T-cell (primary cell): ENCODE results near the gene PECR. TPM values are rescaled to one million over a fixed set of nuclear protein-coding genes. Genes with fewer than 3 reads are reported as not detected.
"Not testable (repeated sequence)": the region's sequence is repeated elsewhere in the genome, so short reads cannot be mapped to it uniquely, and the experiment has no call there.

Source experiments
- ATAC-seq, 4 experiments: fragments of 200-7000 bp in 3 of 4; fragments of 150-1000 bp in 1 of 4; cut with Tn5 transposase; replicated peaks in 1 of 4; 1 replicate in 3 of 4; 2 replicates in 1 of 4; pipeline ENCODE4 v1.10.0; 2021; ENCODE audit warnings: moderate library complexity in 3 of 4, mild to moderate bottlenecking in 2 of 4, moderate number of reproducible peaks in 1 of 4
- CTCF ChIA-PET, 2 donors: fragments of 300-600 bp; sonication (Branson Sonifier 250); formaldehyde crosslinking; loops; one replicate each; lab custom pipeline; 2022; ENCODE audit warnings: antibody characterized with exemption in 2 of 2; lab: Charles Lee
- POLR2A ChIA-PET, 2 donors: fragments of 300-600 bp; sonication (Branson Sonifier 250); formaldehyde crosslinking; loops; one replicate each; lab custom pipeline; 2022; ENCODE audit warnings: antibody characterized with exemption in 2 of 2; lab: Charles Lee
- DNase-seq, 35 experiments: peaks; one replicate each; pipeline versions ENCODE4 v3.0.0 to v3.0.0-alpha.2; 2013 to 2023
- H3K27ac ChIP-seq: one replicate; pipeline ENCODE4 v1.5.1; 2013; ENCODE audit warnings: low read length
- H3K27me3 ChIP-seq, 2 experiments: replicated peaks in 1 of 2; 1 replicate in 1 of 2; 2 replicates in 1 of 2; pipeline versions ENCODE4 v1.6.1 to v1.7.0; 2013; ENCODE audit warnings: low read length in 1 of 2, mixed read lengths in 1 of 2; ENCODE audit not compliant: control insufficient read depth in 2 of 2, insufficient read depth in 2 of 2; ENCODE audit errors: extremely low read depth in 1 of 2
- H3K36me3 ChIP-seq, 2 donors: 1 replicate in 1 of 2; 2 replicates in 1 of 2; pipeline versions ENCODE4 v1.6.1 to v1.7.0; 2013; ENCODE audit warnings: low read length in 1 of 2; ENCODE audit not compliant: control insufficient read depth in 2 of 2, insufficient read depth in 1 of 2; ENCODE audit errors: extremely low read depth in 1 of 2
- H3K4me1 ChIP-seq, 2 experiments: 1 replicate in 1 of 2; 2 replicates in 1 of 2; pipeline versions ENCODE4 v1.6.1 to v1.7.0; 2013; ENCODE audit warnings: low read length in 2 of 2, mixed read lengths in 1 of 2; ENCODE audit not compliant: insufficient read depth in 2 of 2, control insufficient read depth in 1 of 2; ENCODE audit errors: extremely low read depth in 1 of 2
- H3K4me3 ChIP-seq, 2 donors: 1 replicate in 1 of 2; 2 replicates in 1 of 2; pipeline versions ENCODE4 v1.5.1 to v1.7.0; 2013; ENCODE audit warnings: mild to moderate bottlenecking in 2 of 2, low read length in 1 of 2, moderate library complexity in 1 of 2; ENCODE audit not compliant: control insufficient read depth in 1 of 2; ENCODE audit errors: extremely low read depth in 1 of 2
- H3K9me3 ChIP-seq: 2 replicates; pipeline ENCODE4 v1.7.0; 2013
- H3K27ac Mint-ChIP-seq, 2 donors: one replicate each; pipeline ENCODE4 v1.8.0; 2020 to 2021; ENCODE audit warnings: mild to moderate bottlenecking in 2 of 2, mixed read lengths in 2 of 2
- H3K27me3 Mint-ChIP-seq, 2 donors: one replicate each; pipeline ENCODE4 v1.8.0; 2021 to 2022; ENCODE audit warnings: mixed read lengths in 2 of 2
- H3K36me3 Mint-ChIP-seq: one replicate; pipeline ENCODE4 v1.8.0; 2021; ENCODE audit warnings: mixed read lengths
- H3K4me1 Mint-ChIP-seq, 3 donors: one replicate each; pipeline ENCODE4 v1.8.0; 2020 to 2022; ENCODE audit warnings: mixed read lengths in 3 of 3, mild to moderate bottlenecking in 1 of 3
- H3K4me3 Mint-ChIP-seq, 3 donors: one replicate each; pipeline ENCODE4 v1.8.0; 2020 to 2022; ENCODE audit warnings: mild to moderate bottlenecking in 3 of 3, mixed read lengths in 3 of 3, moderate library complexity in 3 of 3
- H3K9me3 Mint-ChIP-seq, 3 donors: one replicate each; pipeline ENCODE4 v1.8.0; 2020 to 2022; ENCODE audit warnings: mixed read lengths in 3 of 3
- WGBS: methylation state at CpG from one replicate; pipeline ENCODE4 v1.1.5; 2013; ENCODE audit warnings: missing lambda C conversion rate; ENCODE audit not compliant: insufficient coverage; 5-methylcytosine and 5-hydroxymethylcytosine counted together
- total RNA-seq, 35 experiments: library from RNA in 6 of 35; stranded (reverse) in 6 of 35; fragments of 120-200 nt in 1 of 35; gene quantifications; one replicate each; pipeline versions ENCODE4 v1.2.1 to v1.2.4 and lab custom pipeline; 2013 to 2026

PECR gene
- total RNA-seq, 5 donors from 2014 or later (not counting 1 experiment from before 2014, with no cell fraction given), result 17.4 to 26.2 (median 20.6) TPM

- no peak overlapping the region for H3K27ac Mint-ChIP-seq
- WGBS, result 80% methylated on average over 1 of the region's 2 CpGs
- Histone ChIP-seq H3K4me1 (peaks cover 18% of the 10 kb centered on the region in 2 experiments), H3K27ac (no peak overlapping the region), H3K9me3 (no peaks in the 10 kb centered on the region), H3K36me3 (peaks cover 0 to 7% of the 10 kb centered on the region in 2 donors), H3K27me3 (no peaks in the 10 kb centered on the region), H3K4me3 (no peak overlapping the region)
- peaks cover 18 to 24% (median 23%) of the 10 kb centered on the region in 3 donors for H3K4me1 Mint-ChIP-seq
- H3K36me3 Mint-ChIP-seq, result peaks cover 34% of the 10 kb centered on the region
- no peaks in the 10 kb centered on the region for H3K27me3 Mint-ChIP-seq
- ChIA-PET POLR2A (no interaction called here), CTCF (no interaction called here)
- H3K4me3 Mint-ChIP-seq, result no peak overlapping the region
- peaks cover 0 to 3% (median 2%) of the 10 kb centered on the region in 3 donors for H3K9me3 Mint-ChIP-seq
- DNase-seq (no peak), ATAC-seq (no peak)
Measured at GRCh38 chr2:215998636-215999035, 83.0 kb downstream of the PECR start.

- H3K4me3 Mint-ChIP-seq, result no peak overlapping the region
- Histone ChIP-seq H3K27ac (no peak overlapping the region), H3K27me3 (no peaks in the 10 kb centered on the region), H3K4me3 (no peak overlapping the region), H3K9me3 (no peaks in the 10 kb centered on the region), H3K4me1 (peaks cover 10 to 14% of the 10 kb centered on the region in 2 experiments), H3K36me3 (peaks cover 0 to 7% of the 10 kb centered on the region in 2 donors)
- no CpG with 5 or more reads among the region's 1 CpG for WGBS
- DNase-seq, result no peak
- POLR2A ChIA-PET, result interaction anchor here in 1 of 2 donors (1.0 kb wide), 1 partner anchor 18 kb away, joined by 3 read pairs; no protein-coding TSS in a partner anchor
- ATAC-seq, result no peak
- H3K27me3 Mint-ChIP-seq, result no peaks in the 10 kb centered on the region
- peaks cover 0 to 8% (median 3%) of the 10 kb centered on the region in 3 donors for H3K9me3 Mint-ChIP-seq
- H3K4me1 Mint-ChIP-seq, result peaks cover 10 to 11% (median 10%) of the 10 kb centered on the region in 3 donors
- CTCF ChIA-PET, result no interaction called here
- peak overlapping the region in 1 of 2 donors; percentile 82 for H3K27ac Mint-ChIP-seq
- H3K36me3 Mint-ChIP-seq, result peaks cover 48% of the 10 kb centered on the region
Measured at GRCh38 chr2:215997219-215997618, 84.4 kb downstream of the PECR start.

GRCh38 chr2:215994911-215995310, 86.7 kb downstream of the PECR start:
- Histone ChIP-seq H3K9me3 (no peaks in the 10 kb centered on the region), H3K27ac (no peak overlapping the region), H3K4me1 (peaks cover 4 to 11% of the 10 kb centered on the region in 2 experiments), H3K4me3 (no peak overlapping the region), H3K27me3 (no peaks in the 10 kb centered on the region), H3K36me3 (peaks cover 0 to 7% of the 10 kb centered on the region in 2 donors)
- POLR2A ChIA-PET, result no interaction called here
- DNase-seq (no peak), ATAC-seq (no peak)
- H3K4me3 Mint-ChIP-seq, result no peak overlapping the region
- peaks cover 9 to 10% (median 10%) of the 10 kb centered on the region in 3 donors for H3K4me1 Mint-ChIP-seq
- CTCF ChIA-PET, result interaction anchor here in 1 of 2 donors (0.5 kb wide), 1 partner anchor 11 kb away, joined by 3 read pairs; no protein-coding TSS in a partner anchor
- no peaks in the 10 kb centered on the region for H3K27me3 Mint-ChIP-seq
- H3K9me3 Mint-ChIP-seq, result peaks cover 12 to 27% (median 18%) of the 10 kb centered on the region in 3 donors
- peaks cover 71% of the 10 kb centered on the region for H3K36me3 Mint-ChIP-seq
- no peak overlapping the region for H3K27ac Mint-ChIP-seq
- WGBS, result 100% methylated on average over 1 of the region's 4 CpGs

- H3K27ac Mint-ChIP-seq, H3K4me3 Mint-ChIP-seq, H3K4me1 Mint-ChIP-seq, POLR2A ChIA-PET, H3K4me1 ChIP-seq, H3K4me3 ChIP-seq, H3K27me3 ChIP-seq, DNase-seq, H3K9me3 ChIP-seq, ATAC-seq, H3K27ac ChIP-seq, H3K27me3 Mint-ChIP-seq, H3K36me3 ChIP-seq: not testable (repeated sequence)
- peaks cover 12 to 37% (median 30%) of the 10 kb centered on the region in 3 donors for H3K9me3 Mint-ChIP-seq
- H3K36me3 Mint-ChIP-seq, result peaks cover 79% of the 10 kb centered on the region
- CTCF ChIA-PET, result interaction anchor here in 1 of 2 donors (1.3 kb wide), 1 partner anchor 55 kb away, joined by 3 read pairs; no protein-coding TSS in a partner anchor
- WGBS, result 100% methylated on average over 1 of the region's 5 CpGs
Measured at GRCh38 chr2:215988556-215989207, 92.9 kb downstream of the PECR start.

Other genes with a start within 250 kb of the PECR start
- gene MREG, start 68.3 kb downstream of the PECR start, total RNA-seq, result 1 to 10 TPM; 4.6 to 7.5 (median 6.3) TPM
- gene TMEM169, start 110 bp upstream of the PECR start, total RNA-seq, result 1 to 10 TPM; 1.8 to 4.3 (median 3.1) TPM
- 100 to 1,000 TPM; 187 to 219 (median 202) TPM for gene XRCC5, start 27.5 kb upstream of the PECR start, total RNA-seq